ENCODE measurements around the gene TXNDC5. TPM values are rescaled to one million over a fixed set of nuclear protein-coding genes. Genes with fewer than 3 reads are reported as not detected.

TXNDC5 gene
- total and polyA plus RNA-seq, 10 donors = 25.9 to 645 (median 194) TPM

- peak overlapping the region in 7 of 8 donors; percentile 42 to 95 (median 84) for H3K4me3 ChIP-seq
- WGBS, 5 donors = 82 to 93% (median 89%) methylated on average over 11 of the region's 11 CpGs
- H3K27me3 ChIP-seq (replicated peaks in 1 of 7) = no peaks in the 10 kb centered on the region
- no peak for DNase-seq
- intact Hi-C loops (cut with DNase I; ENCODE audit: low total_unique reads) = no loop called here
- peak overlapping the region in 7 of 8 donors; percentile 68 to 87 (median 82) for H3K27ac ChIP-seq
- TF ChIP-seq POLR2A (IDR thresholded peaks at IDR 0.05) = no peak
- no peak for TF ChIP-seq POLR2AphosphoS5 (IDR thresholded peaks at IDR 0.05)
- no peak for TF ChIP-seq CTCF (IDR thresholded peaks at IDR 0.05 in 8 of 11, conservative IDR thresholded peaks at IDR 0.05 in 3 of 11)
- H3K4me1 ChIP-seq = peaks cover 11 to 58% (median 19%) of the 10 kb centered on the region in 6 donors
- H3K9me3 ChIP-seq = no peaks in the 10 kb centered on the region
- H3K36me3 ChIP-seq = no peaks in the 10 kb centered on the region
These were observed 747 bp upstream of the TXNDC5 start for GRCh38 chr6:7911345-7911725.

- 0 to 1% (median 0%) methylated on average over 7 to 57 of the region's 57 CpGs for WGBS, 5 donors
- Histone ChIP-seq H3K27me3 (replicated peaks in 1 of 7) (no peaks in the 10 kb centered on the region), H3K4me1 (peaks cover 11 to 59% (median 19%) of the 10 kb centered on the region in 6 donors), H3K9me3 (no peaks in the 10 kb centered on the region), H3K36me3 (no peaks in the 10 kb centered on the region), H3K27ac (peak overlapping the region in 7 of 8 donors; percentile 22 to 87 (median 80)), H3K4me3 (peak overlapping the region; percentile 71 to 95 (median 82))
- intact Hi-C loops (cut with DNase I; ENCODE audit: low total_unique reads) = no loop called here
- TF ChIP-seq CTCF (IDR thresholded peaks at IDR 0.05 in 8 of 11, conservative IDR thresholded peaks at IDR 0.05 in 3 of 11) = no peak
- no peak for TF ChIP-seq POLR2A (IDR thresholded peaks at IDR 0.05)
- no peak for TF ChIP-seq POLR2AphosphoS5 (IDR thresholded peaks at IDR 0.05)
- DNase-seq = peak; percentile 87
These were observed 312 bp downstream of the TXNDC5 start for GRCh38 chr6:7910298-7910653.

GRCh38 chr6:7909323-7910276 is 988 bp downstream of the TXNDC5 start:
- TF ChIP-seq POLR2AphosphoS5 (IDR thresholded peaks at IDR 0.05) (peak; percentile 36 to 77 (median 61)), CTCF (IDR thresholded peaks at IDR 0.05 in 8 of 11, conservative IDR thresholded peaks at IDR 0.05 in 3 of 11) (no peak), POLR2A (IDR thresholded peaks at IDR 0.05) (no peak)
- Histone ChIP-seq H3K9me3 (no peaks in the 10 kb centered on the region), H3K4me3 (peak overlapping the region; percentile 71 to 95 (median 82)), H3K27ac (peak overlapping the region in 7 of 8 donors; percentile 54 to 87 (median 80)), H3K36me3 (peaks cover 0 to 4% (median 1%) of the 10 kb centered on the region in 6 donors), H3K4me1 (peaks cover 11 to 55% (median 19%) of the 10 kb centered on the region in 6 donors), H3K27me3 (replicated peaks in 1 of 7) (no peaks in the 10 kb centered on the region)
- DNase-seq = peak; percentile 89
- intact Hi-C loops (cut with DNase I; ENCODE audit: low total_unique reads) = no loop called here
- 2 to 6% (median 4%) methylated on average over 33 to 66 of the region's 66 CpGs for WGBS, 5 donors

- H3K4me3 ChIP-seq = peak overlapping the region in 2 of 8 donors; percentile 33 to 84
- H3K4me1 ChIP-seq = peaks cover 11 to 48% (median 19%) of the 10 kb centered on the region in 6 donors
- DNase-seq = no peak
- TF ChIP-seq POLR2AphosphoS5 (IDR thresholded peaks at IDR 0.05) (peak in 1 of 3 donors; percentile 44), POLR2A (IDR thresholded peaks at IDR 0.05) (no peak), CTCF (IDR thresholded peaks at IDR 0.05 in 8 of 11, conservative IDR thresholded peaks at IDR 0.05 in 3 of 11) (no peak)
- H3K9me3 ChIP-seq = no peaks in the 10 kb centered on the region
- no peaks in the 10 kb centered on the region for H3K27me3 ChIP-seq (replicated peaks in 1 of 7)
- H3K36me3 ChIP-seq = peaks cover 4 to 28% (median 26%) of the 10 kb centered on the region in 6 donors
- WGBS, 5 donors = 90 to 99% (median 94%) methylated on average over 4 of the region's 4 CpGs
- H3K27ac ChIP-seq = peak overlapping the region in 2 of 8 donors; percentile 34 to 36
- intact Hi-C loops (cut with DNase I; ENCODE audit: low total_unique reads) = no loop called here
These were observed 3.4 kb downstream of the TXNDC5 start for GRCh38 chr6:7907159-7907558.

All from spleen (tissue), 11 donors.